Esophagus squamous epithelium (tissue), 4 donors: ENCODE measurements around the gene ZCCHC7.

Source experiments
- POLR2A ChIP-seq, 4 donors: fragments of 450-650 bp; IDR thresholded peaks; one replicate each; pipeline ENCODE4 v1.6.1; 2017; ENCODE audit warnings: antibody characterized with exemption in 4 of 4, mild to moderate bottlenecking in 4 of 4, moderate library complexity in 3 of 4
- TF ChIP-seq, protein P1 (sequence below), 6 experiments: fragments of 450-650 bp in 4 of 6; fragments of 200-600 bp in 2 of 6; sonication (generic) in 2 of 6; IDR thresholded peaks; one replicate each; pipeline ENCODE4 v1.5.1; 2016 to 2019; ENCODE audit warnings: antibody characterized with exemption in 6 of 6, mild to moderate bottlenecking in 4 of 6, moderate library complexity in 4 of 6

DNA sequence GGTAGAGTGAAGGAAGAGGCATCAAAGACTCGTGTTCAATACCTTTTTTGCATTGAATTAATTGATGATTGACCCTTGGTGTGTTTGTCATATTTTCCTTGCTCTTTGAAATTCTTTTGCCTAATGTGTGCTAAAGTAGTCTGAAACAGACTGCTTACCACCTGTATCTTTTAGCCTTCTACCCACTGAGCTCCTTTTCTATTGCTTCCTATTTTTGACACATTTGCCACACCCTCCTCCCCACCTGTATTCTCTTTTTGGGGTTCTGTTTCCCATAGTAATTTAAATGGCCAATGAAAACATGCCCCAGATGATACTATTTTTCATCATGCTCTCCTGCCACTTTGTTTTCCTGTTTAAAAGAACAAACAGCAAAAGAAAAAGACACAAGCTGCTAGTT lies 78.5 kb downstream of the ZCCHC7 start:
- TF ChIP-seq, protein P1, sequence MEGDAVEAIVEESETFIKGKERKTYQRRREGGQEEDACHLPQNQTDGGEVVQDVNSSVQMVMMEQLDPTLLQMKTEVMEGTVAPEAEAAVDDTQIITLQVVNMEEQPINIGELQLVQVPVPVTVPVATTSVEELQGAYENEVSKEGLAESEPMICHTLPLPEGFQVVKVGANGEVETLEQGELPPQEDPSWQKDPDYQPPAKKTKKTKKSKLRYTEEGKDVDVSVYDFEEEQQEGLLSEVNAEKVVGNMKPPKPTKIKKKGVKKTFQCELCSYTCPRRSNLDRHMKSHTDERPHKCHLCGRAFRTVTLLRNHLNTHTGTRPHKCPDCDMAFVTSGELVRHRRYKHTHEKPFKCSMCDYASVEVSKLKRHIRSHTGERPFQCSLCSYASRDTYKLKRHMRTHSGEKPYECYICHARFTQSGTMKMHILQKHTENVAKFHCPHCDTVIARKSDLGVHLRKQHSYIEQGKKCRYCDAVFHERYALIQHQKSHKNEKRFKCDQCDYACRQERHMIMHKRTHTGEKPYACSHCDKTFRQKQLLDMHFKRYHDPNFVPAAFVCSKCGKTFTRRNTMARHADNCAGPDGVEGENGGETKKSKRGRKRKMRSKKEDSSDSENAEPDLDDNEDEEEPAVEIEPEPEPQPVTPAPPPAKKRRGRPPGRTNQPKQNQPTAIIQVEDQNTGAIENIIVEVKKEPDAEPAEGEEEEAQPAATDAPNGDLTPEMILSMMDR (IDR thresholded peaks at IDR 0.05): no peak
- no peak for TF ChIP-seq POLR2A (IDR thresholded peaks at IDR 0.05)
